DMS 273 treated with DMSO at 0.1 percent for 48 hours (cell line): ENCODE measurements around the gene ANGPTL1.
"Not testable (repeated sequence)": the region's sequence is repeated elsewhere in the genome, so short reads cannot be mapped to it uniquely, and the experiment has no call there.

Experiments
- DNase-seq: peaks from one replicate; lab custom pipeline; 2025; lab: John Stamatoyannopoulos, UW

ANGPTL1 gene

DNA sequence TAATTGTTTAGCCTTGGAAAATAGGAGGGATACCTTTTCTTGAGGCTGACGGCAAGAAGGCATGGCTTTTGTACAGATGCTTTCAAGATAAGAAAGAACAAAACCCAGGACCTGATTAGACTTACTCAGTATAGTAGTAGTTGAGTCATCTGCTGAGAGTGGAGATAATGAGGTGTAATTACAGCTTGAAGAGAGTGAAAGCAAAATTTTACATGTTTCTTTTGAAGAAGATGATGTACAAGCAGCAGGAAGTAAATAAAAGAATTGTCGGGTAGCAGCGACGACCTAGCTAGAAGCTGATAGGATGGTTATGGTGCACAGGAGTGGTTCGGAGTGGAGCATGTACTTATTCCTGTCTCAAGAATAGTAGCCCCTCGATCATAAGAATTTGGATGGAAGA, 6.6 kb downstream of the ANGPTL1 start:
- no peak for DNase-seq

DNA sequence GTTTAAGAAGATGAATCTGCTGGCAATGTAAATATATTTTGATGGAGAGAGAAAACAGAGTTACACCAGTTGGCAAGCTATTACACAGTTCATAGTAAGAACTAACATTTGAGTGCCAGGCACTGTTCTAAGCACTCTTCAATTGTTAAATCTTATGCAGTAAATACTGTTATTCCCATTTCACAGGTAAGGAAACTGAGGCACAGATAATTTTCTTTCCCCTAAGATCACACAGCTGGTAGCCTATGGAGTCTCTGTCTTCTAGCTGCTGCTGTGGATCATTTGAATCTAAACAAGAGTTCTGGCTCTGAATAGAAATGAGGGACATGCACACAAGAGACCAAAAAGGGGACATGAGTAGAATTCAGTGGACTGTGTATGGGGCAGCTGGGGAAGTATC, 8.0 kb downstream of the ANGPTL1 start:
- DNase-seq: no peak

- no peak for DNase-seq
Measured at GRCh38 chr1:178862416-178862815, 8.5 kb downstream of the ANGPTL1 start.

DNA sequence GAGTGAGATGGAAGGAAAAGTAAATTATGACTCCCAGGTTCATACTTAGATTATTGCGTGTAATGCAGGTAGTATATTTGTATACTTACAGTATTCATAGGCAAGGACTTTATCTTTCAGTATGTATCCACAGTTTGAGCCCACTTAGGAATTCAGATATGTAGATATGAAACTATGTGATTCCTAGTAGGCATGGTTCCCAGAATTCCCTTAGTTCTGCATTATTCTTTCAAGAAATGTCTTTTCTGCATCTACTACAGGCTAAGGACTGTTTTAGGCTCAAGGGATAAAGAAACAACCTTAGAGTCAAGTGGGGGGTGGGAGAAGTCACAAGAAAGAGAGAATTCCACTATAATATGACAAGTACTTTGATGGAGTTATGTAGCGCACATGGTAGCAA, 13.8 kb downstream of the ANGPTL1 start:
- no peak for DNase-seq

DNA sequence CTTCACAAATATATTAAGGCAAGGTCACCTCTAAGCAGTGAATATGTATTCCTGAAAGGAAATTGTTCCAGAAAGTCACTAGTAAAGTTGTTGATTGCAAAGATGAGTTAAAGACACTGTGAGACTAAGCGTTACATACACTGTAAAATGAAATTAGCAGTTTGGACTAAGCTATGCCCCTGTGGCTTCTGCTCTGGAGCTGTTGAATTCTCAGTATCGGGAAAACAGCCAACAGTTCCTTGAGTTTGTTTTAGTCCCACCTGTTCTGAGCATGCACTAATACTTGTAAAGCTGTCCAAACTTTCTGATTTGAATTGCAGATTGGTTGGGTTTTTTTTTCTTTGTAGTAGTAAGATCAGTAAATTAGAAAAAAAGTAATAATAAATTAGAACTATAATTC, 21.0 kb downstream of the ANGPTL1 start:
- no peak for DNase-seq

DNA sequence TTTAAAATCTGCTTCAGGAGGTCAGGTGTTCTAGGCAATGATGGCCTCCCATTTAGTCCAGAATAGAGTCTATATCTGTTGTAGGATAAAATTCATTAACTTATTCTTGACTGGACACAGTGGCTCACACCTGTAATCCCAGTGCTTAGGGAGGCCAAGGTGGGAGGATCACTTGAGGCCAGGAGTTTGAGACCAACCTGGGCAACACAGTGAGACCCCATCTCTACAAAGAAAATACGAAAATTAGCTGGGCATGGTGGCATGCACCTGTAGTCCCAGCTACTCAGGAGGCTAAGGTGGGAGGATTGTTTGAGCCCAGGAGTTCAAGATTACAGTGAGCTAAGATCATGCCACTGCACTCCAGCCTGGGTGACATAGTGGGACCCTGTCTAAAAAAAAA, 23.0 kb downstream of the ANGPTL1 start:
- not testable (repeated sequence) for DNase-seq

DNA sequence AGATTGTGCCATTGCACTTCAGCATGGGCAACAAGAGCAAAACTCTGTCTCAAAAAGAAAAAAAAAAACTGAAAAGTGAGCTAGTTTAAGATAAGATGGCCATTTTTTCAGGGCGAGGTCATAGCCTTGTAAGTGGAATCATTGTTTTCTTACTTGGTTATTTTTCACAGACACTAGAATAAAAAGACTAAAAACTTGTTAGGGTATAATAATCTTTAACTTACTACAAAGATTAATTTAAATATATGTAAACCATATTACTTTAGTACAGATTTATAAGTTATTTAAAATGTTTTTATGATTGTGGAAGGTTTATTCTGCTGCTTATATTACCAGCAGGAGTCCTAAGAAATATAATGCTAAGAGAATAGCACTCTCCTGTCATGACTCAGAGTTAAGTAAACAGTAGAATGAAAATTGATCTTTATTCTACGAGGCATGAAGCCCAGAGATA, 23.5 kb downstream of the ANGPTL1 start:
- no peak for DNase-seq

GRCh38 chr1:178846306-178846705, 24.6 kb downstream of the ANGPTL1 start:
- DNase-seq: no peak

DNA sequence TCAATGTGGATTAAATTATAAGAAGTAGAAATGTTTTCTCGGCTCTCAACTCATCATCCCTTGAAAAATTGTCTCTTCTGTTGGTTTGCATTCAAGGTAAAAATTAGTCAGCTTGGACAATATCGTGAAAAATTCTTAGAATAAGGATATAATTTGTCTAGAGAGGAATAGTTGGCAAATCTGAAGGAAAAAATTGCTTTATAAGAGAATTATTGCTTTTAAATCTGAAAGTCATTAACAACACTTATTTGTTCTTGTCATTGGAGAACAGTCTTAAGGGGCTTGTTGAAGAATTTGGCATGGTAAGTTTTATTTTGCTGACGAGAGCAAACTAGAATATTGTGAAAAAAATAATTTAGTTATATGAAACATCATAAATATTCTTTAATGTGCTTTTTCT, 26.4 kb downstream of the ANGPTL1 start:
- DNase-seq: no peak

DNA sequence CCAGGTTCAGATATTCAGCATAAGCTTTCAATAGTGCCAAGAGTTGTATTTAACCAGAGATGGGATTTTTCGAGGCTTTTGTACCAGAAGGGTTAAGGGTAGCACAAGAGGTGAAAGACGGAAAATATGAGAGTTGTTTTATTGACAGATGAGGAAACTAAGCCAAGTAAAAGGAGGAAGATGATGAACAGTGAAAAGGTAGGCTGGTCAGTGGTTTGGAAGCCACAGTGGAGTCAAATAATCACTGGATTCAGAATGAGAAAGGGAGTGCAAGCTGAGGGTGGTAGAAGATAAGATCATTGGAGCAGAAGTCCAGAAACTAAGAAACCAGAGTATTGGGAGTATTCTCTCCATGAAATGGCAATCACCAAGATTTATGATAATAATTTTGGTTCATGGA, 45.7 kb downstream of the ANGPTL1 start:
- DNase-seq: no peak

DNA sequence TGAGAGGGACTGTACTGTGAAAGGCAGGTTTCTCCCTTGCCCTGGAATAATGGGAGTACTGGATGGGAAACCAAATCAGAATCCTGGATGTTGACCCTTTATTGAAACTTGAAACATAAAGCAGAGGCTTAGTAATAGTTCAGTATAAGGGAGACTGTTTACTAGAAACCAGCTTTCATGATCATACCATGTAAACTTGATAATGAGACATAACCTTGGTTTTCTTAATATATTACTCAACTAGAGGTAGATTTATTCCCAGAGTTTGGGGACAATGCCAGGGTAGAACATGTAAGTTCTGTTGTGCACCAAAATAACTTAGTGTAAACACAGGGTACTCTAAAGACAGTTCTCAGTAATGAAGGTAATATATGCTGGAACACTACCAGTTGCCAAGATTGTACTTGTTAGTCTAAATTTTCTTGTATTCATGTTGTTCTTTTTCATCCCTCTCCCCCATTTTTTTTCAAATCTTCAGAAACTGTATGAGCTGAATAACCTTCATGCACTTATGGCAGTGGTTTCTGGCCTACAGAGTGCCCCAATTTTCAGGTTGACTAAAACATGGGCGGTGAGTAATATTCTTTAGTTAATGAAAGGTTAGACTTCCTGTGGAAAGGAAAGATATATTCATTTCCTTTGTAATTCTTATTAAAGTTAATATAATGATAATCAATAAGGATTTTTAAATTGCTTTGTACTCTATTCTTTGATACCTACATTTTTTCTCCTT, 49.6 kb downstream of the ANGPTL1 start:
- no peak for DNase-seq

GRCh38 chr1:178819123-178819522, 51.8 kb downstream of the ANGPTL1 start:
- DNase-seq: no peak

DNA sequence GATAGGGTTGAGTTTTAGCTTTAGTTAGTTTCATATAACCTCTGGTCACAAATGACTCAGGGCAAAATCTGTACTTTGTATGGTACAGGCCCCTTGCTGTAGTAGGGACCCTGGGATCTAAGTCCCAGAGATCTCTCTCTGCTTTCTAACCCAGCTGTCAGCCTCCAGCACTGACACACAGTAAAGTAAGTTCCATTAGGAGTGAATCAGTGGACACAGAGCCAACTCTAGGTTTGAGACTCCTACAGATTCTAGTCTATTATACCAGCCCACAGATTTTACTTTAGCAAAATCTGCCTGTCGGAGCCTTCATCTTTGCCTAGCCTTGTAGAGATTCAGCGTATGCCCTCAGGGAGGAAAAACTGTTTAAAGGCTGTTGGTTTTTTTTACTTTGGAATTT, 52.5 kb downstream of the ANGPTL1 start:
- DNase-seq: no peak

DNA sequence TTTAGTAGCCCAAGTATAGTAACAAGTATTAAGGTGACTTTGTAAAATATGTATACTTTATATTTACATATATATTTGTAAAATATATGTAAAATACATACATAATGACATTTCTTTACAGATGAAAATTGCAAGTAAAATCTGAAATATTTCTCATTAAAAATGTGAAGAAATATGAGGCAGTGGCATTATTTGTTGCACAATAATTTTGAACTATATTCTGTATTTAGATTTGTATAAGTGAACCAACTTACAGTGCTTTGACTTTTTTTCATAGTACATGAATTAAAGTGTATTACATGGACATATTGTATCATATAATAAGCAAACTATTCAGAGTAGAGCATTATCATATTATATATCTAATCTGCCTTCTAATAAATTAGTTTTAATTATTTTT, 60.3 kb downstream of the ANGPTL1 start:
- DNase-seq: no peak

GRCh38 chr1:178808529-178808928, 62.3 kb downstream of the ANGPTL1 start:
- DNase-seq: no peak

DNA sequence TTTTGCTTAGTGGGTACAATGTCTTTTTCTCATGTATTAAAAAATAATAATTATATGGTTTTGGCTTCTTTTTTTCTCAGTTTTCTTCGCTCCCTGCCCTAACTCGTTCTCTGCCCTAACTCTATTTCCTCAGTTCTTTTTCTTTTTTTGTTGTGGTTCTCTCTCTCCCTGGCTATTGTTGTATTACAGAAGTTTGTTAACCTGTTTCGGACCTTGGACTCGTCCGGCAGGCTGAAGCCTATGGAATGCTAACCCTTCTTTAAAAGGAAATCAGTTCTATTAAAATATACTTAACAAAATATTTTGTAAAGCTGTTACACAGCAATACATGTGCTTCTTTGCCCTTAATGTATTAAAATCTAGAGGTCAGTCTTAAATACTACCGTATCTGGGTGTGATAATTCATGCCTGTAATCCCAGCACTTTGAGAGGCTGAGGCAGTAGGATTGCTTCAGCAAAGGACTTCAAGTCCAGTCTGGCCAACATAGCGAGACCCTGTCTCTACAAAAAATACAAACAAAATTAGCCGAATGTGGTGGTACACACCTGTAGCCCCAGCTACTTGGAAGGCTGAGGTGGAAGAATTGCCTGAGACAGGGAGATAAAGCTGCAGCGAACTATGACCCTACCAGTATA, 64.1 kb downstream of the ANGPTL1 start:
- no peak for DNase-seq

DNA sequence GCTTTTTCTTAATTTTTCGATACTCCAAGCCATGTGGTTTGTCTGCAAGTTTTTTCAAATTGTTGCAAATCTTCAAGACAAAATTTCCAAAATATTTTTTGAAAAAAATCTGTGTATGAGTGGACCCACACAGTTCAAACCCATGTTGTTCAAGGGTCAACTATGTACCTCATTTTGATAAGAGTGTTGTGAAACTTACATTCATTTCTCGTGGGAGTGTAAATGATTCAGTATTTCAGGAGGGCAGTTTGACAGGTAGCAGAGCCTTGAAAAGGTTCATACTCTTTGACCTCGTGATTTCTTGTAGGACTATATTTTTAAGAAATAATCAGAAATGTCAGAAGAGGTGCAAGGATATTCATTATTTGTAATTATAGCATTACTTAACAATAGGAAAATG, 68.0 kb downstream of the ANGPTL1 start:
- DNase-seq: no peak
